HG03575 (cell line): ENCODE results near the gene S1PR1.
"Not testable (repeated sequence)": the region's sequence is repeated elsewhere in the genome, so short reads cannot be mapped to it uniquely, and the experiment has no call there.

Experiments
- ATAC-seq: cut with Tn5 transposase; IDR thresholded peaks from one replicate; pipeline ENCODE4 v1.9.1; 2021; ENCODE audit not compliant: unreplicated experiment, insufficient number of reproducible peaks, low FRiP score; ENCODE audit errors: extremely low read depth

Gene S1PR1

GRCh38 chr1:101217148-101217547 is 19.7 kb upstream of the S1PR1 start:
- no peak for ATAC-seq

- not testable (repeated sequence) for ATAC-seq
These were observed 17.9 kb upstream of the S1PR1 start for GRCh38 chr1:101218968-101219367.

GRCh38 chr1:101219924-101220870 is 16.6 kb upstream of the S1PR1 start:
- no peak for ATAC-seq

- ATAC-seq = no peak
These were observed 15.9 kb upstream of the S1PR1 start for GRCh38 chr1:101220906-101221305.

GRCh38 chr1:101221945-101222429 is 14.8 kb upstream of the S1PR1 start:
- ATAC-seq = peak; percentile 93

- ATAC-seq = no peak
These were observed 9.0 kb upstream of the S1PR1 start for GRCh38 chr1:101227837-101228236.

GRCh38 chr1:101228424-101229134 is 8.2 kb upstream of the S1PR1 start:
- no peak for ATAC-seq

- not testable (repeated sequence) for ATAC-seq
These were observed 4.6 kb upstream of the S1PR1 start for GRCh38 chr1:101232182-101232581.

- no peak for ATAC-seq
These were observed 3.3 kb upstream of the S1PR1 start for GRCh38 chr1:101233495-101233894.

- ATAC-seq = no peak
These were observed 1.6 kb upstream of the S1PR1 start for GRCh38 chr1:101235216-101235695.

- ATAC-seq = no peak
These were observed 913 bp upstream of the S1PR1 start for GRCh38 chr1:101235696-101236515.

- ATAC-seq = no peak
These were observed 514 bp downstream of the S1PR1 start for GRCh38 chr1:101237229-101237837.

- no peak for ATAC-seq
These were observed 1.3 kb downstream of the S1PR1 start for GRCh38 chr1:101238031-101238628.

- no peak for ATAC-seq
These were observed 1.9 kb downstream of the S1PR1 start for GRCh38 chr1:101238681-101239094.

GRCh38 chr1:101239095-101240040 is 2.5 kb downstream of the S1PR1 start:
- no peak for ATAC-seq

- no peak for ATAC-seq
These were observed 3.2 kb downstream of the S1PR1 start for GRCh38 chr1:101240041-101240430.

GRCh38 chr1:101241485-101242225 is 4.8 kb downstream of the S1PR1 start:
- ATAC-seq = peak; percentile 34
